Transverse colon (tissue), 4 donors: Measurements from ENCODE around the gene MACF1. TPM values are rescaled to one million over a fixed set of nuclear protein-coding genes. Genes with fewer than 3 reads are reported as not detected.
A peak's percentile ranks its signal among the peaks of the same experiment; 100 is the strongest.

Experiments
- DNase-seq: peaks from one replicate; pipeline ENCODE4 v3.0.0-alpha.2; 2019
- H3K27ac ChIP-seq, 4 donors: fragments of 200-600 bp; sonication (generic); 2 replicates each; pipeline ENCODE4 v1.5.1; 2016 to 2018; ENCODE audit warnings: inconsistent platforms in 4 of 4
- H3K27me3 ChIP-seq: fragments of 200-600 bp; sonication (generic); 2 replicates; pipeline ENCODE4 v1.5.1; 2017; ENCODE audit warnings: inconsistent platforms
- H3K36me3 ChIP-seq, 4 donors: fragments of 200-600 bp; sonication (generic); 2 replicates each; pipeline ENCODE4 v1.5.1; 2017 to 2019; ENCODE audit warnings: inconsistent platforms in 4 of 4
- H3K4me1 ChIP-seq, 4 donors: fragments of 200-600 bp; sonication (generic); 2 replicates each; pipeline ENCODE4 v1.5.1; 2017 to 2020; ENCODE audit warnings: inconsistent platforms in 4 of 4
- H3K4me3 ChIP-seq, 4 donors: fragments of 200-600 bp; sonication (generic); 1 replicate in 1 of 4; 2 replicates in 3 of 4; pipeline versions ENCODE4 v1.5.1 to v1.6.1; 2017 to 2019; ENCODE audit warnings: inconsistent platforms in 4 of 4
- H3K9me3 ChIP-seq, 2 donors: fragments of 200-600 bp; sonication (generic); 2 replicates each; pipeline ENCODE4 v1.5.1; 2017 to 2019; ENCODE audit warnings: inconsistent platforms in 2 of 2
- CTCF ChIP-seq, 5 experiments: fragments of 200-600 bp in 3 of 5; fragments of 450-650 bp in 2 of 5; sonication (generic) in 3 of 5; IDR thresholded peaks; 1 replicate in 2 of 5; 2 replicates in 3 of 5; pipeline ENCODE4 v1.5.1; 2016 to 2017; ENCODE audit warnings: antibody characterized with exemption in 5 of 5, inconsistent platforms in 3 of 5, mild to moderate bottlenecking in 2 of 5, moderate library complexity in 1 of 5
- EP300 ChIP-seq: sonication (generic); formaldehyde crosslinking; IDR thresholded peaks from one replicate; pipeline ENCODE4 v1.6.1; 2017; ENCODE audit warnings: antibody characterized with exemption, low read depth
- POLR2A ChIP-seq: fragments of 450-650 bp; IDR thresholded peaks from one replicate; pipeline ENCODE4 v1.6.1; 2016; ENCODE audit warnings: antibody characterized with exemption, mild to moderate bottlenecking, moderate library complexity
- POLR2AphosphoS5 ChIP-seq, 3 donors: sonication (generic); formaldehyde crosslinking; IDR thresholded peaks; one replicate each; pipeline ENCODE4 v1.6.1; 2016; ENCODE audit warnings: antibody characterized with exemption in 3 of 3
- WGBS, 2 donors: methylation state at CpG; one replicate each; pipeline ENCODE4 v1.1.5; 2018; ENCODE audit warnings: low coverage in 1 of 2; 5-methylcytosine and 5-hydroxymethylcytosine counted together
- in situ Hi-C, 4 donors: fragments of 200-750 bp; cut with MboI; loops; one replicate each; pipeline versions ENCODE4 v1.15.0 to v1.15.1; 2017; ENCODE audit warnings: low sequenced_read_pairs in 3 of 4, low pct_ligation_motif_present in 1 of 4, low pct_unique_long_range_greater_than_20kb in 1 of 4
- intact Hi-C: fragments of 100-400 bp; cut with DNase I; formaldehyde crosslinking; loops from one replicate; pipeline ENCODE4 v1.15.1; 2023; ENCODE audit warnings: low total_unique reads
- total RNA-seq, 4 donors: library from RNA; depleted of rRNA; stranded (reverse); fragments of >200 nt; gene quantifications; one replicate each; pipeline ENCODE4 v1.1.0, GENCODE V29; 2016

MACF1 gene
- total RNA-seq, 4 donors from 2014 or later, result 190 to 300 (median 254) TPM

- peak overlapping the region; percentile 80 to 97 (median 90) for H3K27ac ChIP-seq
- no peaks in the 10 kb centered on the region for H3K9me3 ChIP-seq
- intact Hi-C loops (no loop called here), in situ Hi-C loops (no loop called here)
- peaks cover 22 to 64% (median 43%) of the 10 kb centered on the region in 4 donors for H3K4me1 ChIP-seq
- H3K36me3 ChIP-seq, result no peaks in the 10 kb centered on the region
- DNase-seq, result no peak
- H3K4me3 ChIP-seq, result peak overlapping the region in 2 of 4 donors; percentile 73 to 81
- no peaks in the 10 kb centered on the region for H3K27me3 ChIP-seq
- WGBS, 2 donors, result 41 to 62% methylated on average over 6 of the region's 6 CpGs
- no peak for TF ChIP-seq POLR2A
- no peak for TF ChIP-seq EP300
- TF ChIP-seq POLR2AphosphoS5 (IDR thresholded peaks at IDR 0.05), result no peak
- TF ChIP-seq CTCF (IDR thresholded peaks at IDR 0.05), result no peak
These were observed 203.0 kb downstream of the MACF1 start for GRCh38 chr1:39407510-39407895.

- Histone ChIP-seq H3K9me3 (no peaks in the 10 kb centered on the region), H3K4me3 (peak overlapping the region; percentile 20 to 81 (median 66)), H3K27ac (peak overlapping the region; percentile 80 to 97 (median 90)), H3K27me3 (no peaks in the 10 kb centered on the region), H3K4me1 (peaks cover 22 to 69% (median 43%) of the 10 kb centered on the region in 4 donors), H3K36me3 (no peaks in the 10 kb centered on the region)
- peak; percentile 27 for DNase-seq
- in situ Hi-C loops, result no loop called here
- 3 to 18% methylated on average over 5 to 17 of the region's 38 CpGs for WGBS, 2 donors
- TF ChIP-seq POLR2AphosphoS5 (IDR thresholded peaks at IDR 0.05) (peak; percentile 10 to 57 (median 51)), CTCF (IDR thresholded peaks at IDR 0.05) (peak in 2 of 5 experiments; percentile 23 to 41), POLR2A (peak; percentile 10), EP300 (no peak)
- intact Hi-C loops, result no loop called here
These were observed 203.6 kb downstream of the MACF1 start for GRCh38 chr1:39407896-39408640.

- Histone ChIP-seq H3K4me1 (peaks cover 22 to 70% (median 45%) of the 10 kb centered on the region in 4 donors), H3K27ac (peak overlapping the region; percentile 80 to 97 (median 90)), H3K4me3 (peak overlapping the region; percentile 24 to 81 (median 66)), H3K27me3 (no peaks in the 10 kb centered on the region), H3K36me3 (no peaks in the 10 kb centered on the region), H3K9me3 (no peaks in the 10 kb centered on the region)
- TF ChIP-seq EP300 (no peak), POLR2AphosphoS5 (IDR thresholded peaks at IDR 0.05) (peak in 1 of 3 donors; percentile 0)
- in situ Hi-C loops (no loop called here), intact Hi-C loops (no loop called here)
- DNase-seq, result peak; percentile 93
- 2% methylated on average over 23 of the region's 53 CpGs; no CpG with 5 or more reads in 1 of the 2 donors for WGBS, 2 donors
These were observed 204.2 kb downstream of the MACF1 start for GRCh38 chr1:39408641-39409054.

- TF ChIP-seq POLR2A, result peak; percentile 29
- peak; percentile 45 to 61 (median 46) for TF ChIP-seq POLR2AphosphoS5 (IDR thresholded peaks at IDR 0.05)
- no peak for TF ChIP-seq CTCF (IDR thresholded peaks at IDR 0.05)
- H3K27ac ChIP-seq, result peak overlapping the region; percentile 80 to 97 (median 90)
- H3K36me3 ChIP-seq, result no peaks in the 10 kb centered on the region
- H3K4me3 ChIP-seq, result peak overlapping the region; percentile 24 to 81 (median 66)
- no peaks in the 10 kb centered on the region for H3K9me3 ChIP-seq
- WGBS, 2 donors, result 4% methylated on average over 45 of the region's 71 CpGs; no CpG with 5 or more reads in 1 of the 2 donors
- intact Hi-C loops (no loop called here), in situ Hi-C loops (no loop called here)
- peaks cover 22 to 76% (median 48%) of the 10 kb centered on the region in 4 donors for H3K4me1 ChIP-seq
- H3K27me3 ChIP-seq, result no peaks in the 10 kb centered on the region
- peak; percentile 34 for DNase-seq
These were observed 204.7 kb downstream of the MACF1 start for GRCh38 chr1:39409055-39409816.
